SK-N-SH treated with all-trans-retinoic acid at 6 μM for 48 hours (cell line): ENCODE measurements around the gene BRI3BP.

ENCODE experiments used
- ATAC-seq: fragments of 200-7000 bp; cut with Tn5 transposase; 3 replicates; pipeline ENCODE4 v1.9.1; 2020; ENCODE audit warnings: mild to moderate bottlenecking, moderate library complexity
- ARNTL ChIP-seq: fragments of 450-650 bp; formaldehyde crosslinking; IDR thresholded peaks from 2 replicates; pipeline ENCODE4 v1.5.0; 2020; ENCODE audit warnings: low read depth, mild to moderate bottlenecking, moderate library complexity, borderline replicate concordance
- BACH2 ChIP-seq: fragments of 250-450 bp; sonication (Bioruptor Pico); IDR thresholded peaks from 2 replicates; pipeline ENCODE4 v1.9.0; 2021; ENCODE audit warnings: mild to moderate bottlenecking, borderline replicate concordance
- CREB5 ChIP-seq: fragments of 250-450 bp; sonication (Bioruptor Pico); IDR thresholded peaks from 2 replicates; pipeline ENCODE4 v1.5.1; 2020; ENCODE audit warnings: low read depth, mild to moderate bottlenecking, moderate library complexity
- CSDC2 ChIP-seq: fragments of 250-450 bp; sonication (Bioruptor Pico); IDR thresholded peaks from 2 replicates; pipeline ENCODE4 v1.5.0; 2020; ENCODE audit warnings: mild to moderate bottlenecking, moderate library complexity
- CSRNP3 ChIP-seq: fragments of 250-450 bp; sonication (Bioruptor Pico); IDR thresholded peaks from 2 replicates; pipeline ENCODE4 v1.5.1; 2021; ENCODE audit warnings: mild to moderate bottlenecking, moderate library complexity
- ESRRG ChIP-seq: fragments of 250-450 bp; sonication (Bioruptor Pico); IDR thresholded peaks from 2 replicates; pipeline ENCODE4 v1.6.1; 2021; ENCODE audit warnings: mild to moderate bottlenecking
- GLIS3 ChIP-seq: fragments of 250-450 bp; sonication (Bioruptor Pico); IDR thresholded peaks from 2 replicates; pipeline ENCODE4 v1.5.0; 2020; ENCODE audit warnings: mild to moderate bottlenecking, moderate library complexity
- ISL1 ChIP-seq: fragments of 250-450 bp; sonication (Bioruptor Pico); IDR thresholded peaks from 2 replicates; pipeline ENCODE4 v2.1.2; 2022; ENCODE audit warnings: mild to moderate bottlenecking, moderate library complexity
- OSR1 ChIP-seq: fragments of 250-450 bp; sonication (Bioruptor Pico); IDR thresholded peaks from 2 replicates; pipeline ENCODE4 v1.8.0; 2022; ENCODE audit warnings: moderate library complexity, mild to moderate bottlenecking, inconsistent platforms
- PATZ1 ChIP-seq: fragments of 250-450 bp; sonication (Bioruptor Pico); IDR thresholded peaks from 2 replicates; pipeline ENCODE4 v1.8.0; 2020; ENCODE audit warnings: mild to moderate bottlenecking, moderate library complexity, borderline replicate concordance
- POU6F1 ChIP-seq: fragments of 250-450 bp; sonication (Bioruptor Pico); IDR thresholded peaks from 2 replicates; pipeline ENCODE4 v1.8.0; 2021; ENCODE audit warnings: low read depth, mild to moderate bottlenecking, moderate library complexity, borderline replicate concordance
- PPARA ChIP-seq: fragments of 250-450 bp; sonication (Bioruptor Pico); IDR thresholded peaks from 2 replicates; pipeline ENCODE4 v1.5.0; 2020; ENCODE audit warnings: mild to moderate bottlenecking, borderline replicate concordance
- RARB ChIP-seq: fragments of 250-450 bp; sonication (Bioruptor Pico); IDR thresholded peaks from 2 replicates; pipeline ENCODE4 v1.8.0; 2021; ENCODE audit warnings: mild to moderate bottlenecking, moderate library complexity
- SNAI2 ChIP-seq: fragments of 250-450 bp; sonication (Bioruptor Pico); IDR thresholded peaks from 2 replicates; pipeline ENCODE4 v1.5.0; 2020; ENCODE audit warnings: mild to moderate bottlenecking, moderate library complexity
- TCF4 ChIP-seq: fragments of 250-450 bp; sonication (Bioruptor Pico); IDR thresholded peaks from 2 replicates; pipeline ENCODE4 v1.8.0; 2021; ENCODE audit warnings: mild to moderate bottlenecking, moderate library complexity, borderline replicate concordance
- TOX ChIP-seq: fragments of 250-450 bp; sonication (Bioruptor Pico); IDR thresholded peaks from 2 replicates; pipeline ENCODE4 v1.8.0; 2021; ENCODE audit warnings: mild to moderate bottlenecking, moderate library complexity, borderline replicate concordance
- TSHZ2 ChIP-seq: fragments of 250-450 bp; sonication (Bioruptor Pico); IDR thresholded peaks from 2 replicates; pipeline ENCODE4 v1.5.0; 2020; ENCODE audit warnings: mild to moderate bottlenecking, moderate library complexity
- ZC3H10 ChIP-seq: fragments of 250-450 bp; sonication (Bioruptor Pico); IDR thresholded peaks from 2 replicates; pipeline ENCODE4 v1.5.1; 2021; ENCODE audit warnings: mild to moderate bottlenecking, moderate library complexity
- ZFP3 ChIP-seq: fragments of 250-450 bp; sonication (Bioruptor Pico); IDR thresholded peaks from 2 replicates; pipeline ENCODE4 v1.5.0; 2020; ENCODE audit warnings: mild to moderate bottlenecking, moderate library complexity
- ZFP30 ChIP-seq: fragments of 450-650 bp; formaldehyde crosslinking; IDR thresholded peaks from 2 replicates; pipeline ENCODE4 v1.5.0; 2022; ENCODE audit warnings: mild to moderate bottlenecking, moderate library complexity
- ZNF565 ChIP-seq: fragments of 450-650 bp; formaldehyde crosslinking; conservative IDR thresholded peaks from 2 replicates; pipeline ENCODE4 v1.5.0; 2020; ENCODE audit warnings: low read depth, mild to moderate bottlenecking, moderate library complexity
- ZNF8 ChIP-seq: fragments of 450-650 bp; formaldehyde crosslinking; IDR thresholded peaks from 2 replicates; pipeline ENCODE4 v1.5.0; 2020; ENCODE audit warnings: mild to moderate bottlenecking, moderate library complexity

BRI3BP gene

GRCh38 chr12:125050446-125050845 lies 57.0 kb downstream of the BRI3BP start:
- no peak for ATAC-seq
- TF ChIP-seq ESRRG (CRISPR knock-in tag) (no peak), ZFP3 (CRISPR knock-in tag) (no peak)

GRCh38 chr12:125050868-125051267 lies 57.4 kb downstream of the BRI3BP start:
- ATAC-seq = no peak
- TF ChIP-seq ZFP3 (CRISPR knock-in tag) = no peak

- TF ChIP-seq BACH2 (CRISPR knock-in tag) (no peak), PATZ1 (CRISPR knock-in tag) (no peak), ZFP30 (CRISPR knock-in tag) (no peak), CSRNP3 (CRISPR knock-in tag) (no peak), RARB (CRISPR knock-in tag) (no peak), POU6F1 (CRISPR knock-in tag) (no peak), SNAI2 (CRISPR knock-in tag) (no peak), OSR1 (CRISPR knock-in tag) (no peak), ISL1 (CRISPR knock-in tag) (no peak), ZNF8 (CRISPR knock-in tag) (no peak), ZFP3 (CRISPR knock-in tag) (no peak)
- no peak for ATAC-seq
These were observed 60.4 kb downstream of the BRI3BP start for GRCh38 chr12:125053821-125054220.

GRCh38 chr12:125055591-125055990 lies 62.1 kb downstream of the BRI3BP start:
- no peak for ATAC-seq
- no peak for TF ChIP-seq ESRRG (CRISPR knock-in tag)
- TF ChIP-seq ZNF8 (CRISPR knock-in tag) = no peak
- no peak for TF ChIP-seq RARB (CRISPR knock-in tag)
- no peak for TF ChIP-seq CSRNP3 (CRISPR knock-in tag)
- TF ChIP-seq ARNTL (CRISPR knock-in tag) = no peak
- no peak for TF ChIP-seq OSR1 (CRISPR knock-in tag)
- no peak for TF ChIP-seq ZC3H10 (CRISPR knock-in tag)
- TF ChIP-seq BACH2 (CRISPR knock-in tag) = no peak
- TF ChIP-seq ISL1 (CRISPR knock-in tag) = no peak
- no peak for TF ChIP-seq ZFP3 (CRISPR knock-in tag)
- TF ChIP-seq GLIS3 (CRISPR knock-in tag) = no peak
- no peak for TF ChIP-seq ZFP30 (CRISPR knock-in tag)
- TF ChIP-seq ZNF565 (CRISPR knock-in tag) = no peak
- no peak for TF ChIP-seq TCF4
- no peak for TF ChIP-seq TSHZ2
- no peak for TF ChIP-seq PPARA (CRISPR knock-in tag)
- no peak for TF ChIP-seq CREB5 (CRISPR knock-in tag)
- TF ChIP-seq CSDC2 (CRISPR knock-in tag) = no peak
- TF ChIP-seq SNAI2 (CRISPR knock-in tag) = no peak
- TF ChIP-seq TOX (CRISPR knock-in tag) = no peak
